Heart left ventricle (tissue), 16 donors: ENCODE data around the gene MYO15B. TPM values are rescaled to one million over a fixed set of nuclear protein-coding genes. Genes with fewer than 3 reads are reported as not detected.

Experiments
- ATAC-seq, 4 donors: fragments of 200-7000 bp; cut with Tn5 transposase; one replicate each; pipeline ENCODE4 v1.9.1; 2020 to 2022; ENCODE audit warnings: moderate library complexity in 4 of 4, mild to moderate bottlenecking in 3 of 4, moderate number of reproducible peaks in 1 of 4
- DNase-seq, 5 donors: peaks; one replicate each; pipeline ENCODE4 v3.0.0-alpha.2; 2020
- H3K27ac ChIP-seq, 12 donors: fragments of 200-600 bp; sonication (generic) in 4 of 12; one replicate each; pipeline versions ENCODE4 v1.5.0 to v1.8.0; 2016 to 2022; ENCODE audit warnings: mild to moderate bottlenecking in 2 of 12
- H3K27me3 ChIP-seq, 9 donors: fragments of 200-600 bp; sonication (generic) in 2 of 9; one replicate each; pipeline versions ENCODE4 v1.5.1 to v1.8.0; 2016 to 2022; ENCODE audit warnings: mild to moderate bottlenecking in 3 of 9
- H3K36me3 ChIP-seq, 9 donors: fragments of 200-600 bp; sonication (generic) in 2 of 9; one replicate each; pipeline versions ENCODE4 v1.5.0 to v1.8.0; 2018 to 2022; ENCODE audit warnings: mild to moderate bottlenecking in 2 of 9
- H3K4me1 ChIP-seq, 12 donors: fragments of 200-600 bp; sonication (generic) in 4 of 12; one replicate each; pipeline versions ENCODE4 v1.5.0 to v1.8.0; 2016 to 2022; ENCODE audit warnings: mild to moderate bottlenecking in 3 of 12
- H3K4me3 ChIP-seq, 12 donors: fragments of 200-600 bp; sonication (generic) in 4 of 12; one replicate each; pipeline versions ENCODE4 v1.5.0 to v1.8.0; 2017 to 2022; ENCODE audit warnings: mild to moderate bottlenecking in 9 of 12, moderate library complexity in 4 of 12
- H3K9me3 ChIP-seq, 12 donors: fragments of 200-600 bp; sonication (generic) in 4 of 12; one replicate each; pipeline versions ENCODE4 v1.5.0 to v1.8.0; 2016 to 2022; ENCODE audit warnings: mild to moderate bottlenecking in 1 of 12
- POLR2A ChIP-seq, 2 donors: fragments of 450-650 bp; IDR thresholded peaks; one replicate each; pipeline ENCODE4 v1.6.1; 2017; ENCODE audit warnings: antibody characterized with exemption in 2 of 2, mild to moderate bottlenecking in 2 of 2, moderate library complexity in 2 of 2
- WGBS, 4 donors: extraction: QIAGEN DNeasy Blood & Tissue Kit in 2 of 4; methylation state at CpG; one replicate each; pipeline versions ENCODE4 v1.1.5 to v1.1.7; 2013 to 2018; 5-methylcytosine and 5-hydroxymethylcytosine counted together
- intact Hi-C, 10 donors: fragments of 100-400 bp; cut with DNase I; formaldehyde crosslinking; loops; one replicate each; pipeline versions ENCODE4 v1.11.1 to v1.14.2; 2022
- polyA plus RNA-seq, 2 donors: library from polyadenylated mRNA; stranded (reverse); fragments of 200-250 nt; gene quantifications; one replicate each; pipeline ENCODE4 v1.2.3, GENCODE V29; 2013
- total RNA-seq, 9 donors: library from RNA; depleted of rRNA in 2 of 9; stranded (reverse); fragments of >200 nt in 2 of 9; fragmentation: NEBNext Ultra II Directional in 3 of 9; extraction: Animal tissue kit (Norgen Biotek cat#: 25700) in 3 of 9; gene quantifications; one replicate each; pipeline versions ENCODE4 v1.1.0 to v1.2.4, GENCODE V29; 2016 to 2023
- TF ChIP-seq, protein P1 (sequence below), 12 donors: fragments of 200-600 bp; sonication (generic) in 4 of 12; IDR thresholded peaks; one replicate each; pipeline versions ENCODE4 v1.5.0 to v1.8.0; 2018 to 2022; ENCODE audit warnings: antibody characterized with exemption in 12 of 12, mild to moderate bottlenecking in 5 of 12
- donor health status: ischemic (EF 13 %, LVEDD 7.1; RV severe dilation, severe dysfunction).
- donor health status: healthy with polysubstance abuse.
- donor health status: DM: no; HTN: yes; CAD: no.
- donor health status: DM: no; HTN: no; CAD: no.
- donor health status: ischemic (EF 25% LVEDD 6.9; RV normal size, moderate dysfunction).
- donor health status: ischemic (EF 25% LVEDD 5.7; RV mildly dilated, moderate dysfunction).
- donor health status: healthy.
- donor health status: DM: yes; HTN: yes; CAD: no.
- donor health status: ischemic (EF 35%, LVEDD 5.7; RV mildly dilated, moderate dysfunction).
- donor health status: nonischemic (EF 11% LVEDD 7.7; RV severe dilation, severe dysfunction).
- donor health status: DM: yes; HTN: yes; CAD: no.
- donor health status: PGD.
- donor health status: ischemic (EF 29% LVEDD 5.4; RV normal size, mild dysfunction).
- donor health status: nonischemic (EF 23%, LVEDD 6.1; RV moderate dilation, normal function).

MYO15B gene
- total and polyA plus RNA-seq, 11 donors, result 14.0 to 76.4 (median 42.9) TPM

DNA sequence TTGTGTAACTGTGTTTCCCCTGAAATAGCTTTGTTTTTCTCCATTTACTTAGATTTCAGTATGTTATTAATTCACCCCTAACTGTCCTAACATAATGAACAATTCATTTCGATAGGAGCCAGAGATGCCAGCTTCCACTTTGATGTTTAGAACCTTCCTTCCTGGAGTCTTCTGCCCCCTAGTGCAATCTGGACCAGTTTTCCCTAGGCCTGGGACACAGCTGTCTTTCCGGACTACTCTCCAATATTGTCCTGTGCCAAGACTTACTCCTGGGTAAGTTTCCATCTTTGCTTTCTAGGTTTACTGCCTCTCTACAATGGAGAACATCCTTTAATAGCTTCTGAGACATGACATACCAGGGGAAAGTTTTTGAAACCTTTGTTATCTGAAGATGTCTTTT, 66.6 kb downstream of the MYO15B start:
- DNase-seq (no peak), ATAC-seq (peak in 2 of 4 donors; percentile 37 to 64)
- no peaks in the 10 kb centered on the region for H3K9me3 ChIP-seq
- no peak for TF ChIP-seq POLR2A (IDR thresholded peaks at IDR 0.05)
- TF ChIP-seq, protein P1, sequence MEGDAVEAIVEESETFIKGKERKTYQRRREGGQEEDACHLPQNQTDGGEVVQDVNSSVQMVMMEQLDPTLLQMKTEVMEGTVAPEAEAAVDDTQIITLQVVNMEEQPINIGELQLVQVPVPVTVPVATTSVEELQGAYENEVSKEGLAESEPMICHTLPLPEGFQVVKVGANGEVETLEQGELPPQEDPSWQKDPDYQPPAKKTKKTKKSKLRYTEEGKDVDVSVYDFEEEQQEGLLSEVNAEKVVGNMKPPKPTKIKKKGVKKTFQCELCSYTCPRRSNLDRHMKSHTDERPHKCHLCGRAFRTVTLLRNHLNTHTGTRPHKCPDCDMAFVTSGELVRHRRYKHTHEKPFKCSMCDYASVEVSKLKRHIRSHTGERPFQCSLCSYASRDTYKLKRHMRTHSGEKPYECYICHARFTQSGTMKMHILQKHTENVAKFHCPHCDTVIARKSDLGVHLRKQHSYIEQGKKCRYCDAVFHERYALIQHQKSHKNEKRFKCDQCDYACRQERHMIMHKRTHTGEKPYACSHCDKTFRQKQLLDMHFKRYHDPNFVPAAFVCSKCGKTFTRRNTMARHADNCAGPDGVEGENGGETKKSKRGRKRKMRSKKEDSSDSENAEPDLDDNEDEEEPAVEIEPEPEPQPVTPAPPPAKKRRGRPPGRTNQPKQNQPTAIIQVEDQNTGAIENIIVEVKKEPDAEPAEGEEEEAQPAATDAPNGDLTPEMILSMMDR (IDR thresholded peaks at IDR 0.05), result peak in 6 of 12 donors; percentile 10 to 35 (median 14)
- H3K4me3 ChIP-seq, result no peak overlapping the region
- intact Hi-C loops, result loop anchor here in 1 of 10 donors (2.0 kb wide), 1 partner anchor 21 kb away; the partner anchor contains the start of gene SMIM5
- WGBS, 4 donors, result 22 to 40% (median 33%) methylated on average over 2 of the region's 2 CpGs
- H3K4me1 ChIP-seq, result peaks cover 0 to 4% (median 0%) of the 10 kb centered on the region in 12 donors
- no peak overlapping the region for H3K27ac ChIP-seq
- H3K27me3 ChIP-seq, result no peaks in the 10 kb centered on the region
- H3K36me3 ChIP-seq, result peaks cover 0 to 81% (median 75%) of the 10 kb centered on the region in 9 donors

DNA sequence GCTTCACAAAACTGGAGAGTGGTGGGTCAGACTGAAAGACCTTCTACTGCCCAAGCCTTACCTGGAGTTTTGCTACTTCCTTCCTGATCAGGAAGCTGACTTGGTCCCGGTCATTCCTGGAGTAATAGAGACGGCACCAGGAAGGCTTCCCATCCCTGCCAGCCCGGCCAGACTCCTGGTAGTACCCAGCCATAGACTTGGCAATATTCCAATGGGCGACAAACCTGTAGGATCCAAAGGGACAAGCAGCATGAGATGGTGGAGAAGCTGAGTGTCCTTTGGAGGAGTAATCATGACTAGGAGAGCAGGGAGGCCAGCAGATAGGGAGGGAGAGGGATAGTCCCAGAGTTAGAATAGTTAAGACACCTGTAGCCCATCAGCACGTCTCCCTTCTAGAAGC, 70.6 kb downstream of the MYO15B start:
- Histone ChIP-seq H3K27ac (no peak overlapping the region), H3K4me3 (no peak overlapping the region), H3K4me1 (no peaks in the 10 kb centered on the region), H3K27me3 (no peaks in the 10 kb centered on the region), H3K36me3 (peaks cover 0 to 87% (median 81%) of the 10 kb centered on the region in 9 donors), H3K9me3 (no peaks in the 10 kb centered on the region)
- DNase-seq, result no peak
- no peak for TF ChIP-seq POLR2A (IDR thresholded peaks at IDR 0.05)
- TF ChIP-seq, protein P1 (IDR thresholded peaks at IDR 0.05), result no peak
- 77 to 85% (median 83%) methylated on average over 5 of the region's 5 CpGs for WGBS, 4 donors
- no peak for ATAC-seq
- intact Hi-C loops, result no loop called here

DNA sequence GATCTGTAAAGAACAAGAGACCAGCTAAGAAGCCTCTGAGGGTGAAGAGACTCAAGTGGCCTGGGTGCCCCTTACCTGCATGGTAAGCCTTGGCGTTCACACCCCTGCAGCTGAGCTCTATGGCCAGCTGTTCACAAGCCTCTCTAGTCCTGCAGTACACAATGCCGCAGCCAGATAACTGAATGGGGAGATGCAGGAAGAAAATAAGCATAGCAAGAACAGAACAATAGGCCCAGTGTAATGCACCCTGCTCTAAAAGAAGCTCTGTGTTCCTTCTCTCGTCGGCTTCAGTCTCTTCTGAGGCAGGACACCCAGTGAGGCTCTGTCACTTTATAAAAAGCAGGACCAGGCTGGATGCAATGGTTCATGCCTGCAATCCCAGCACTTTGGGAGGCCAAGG, 73.9 kb downstream of the MYO15B start:
- Histone ChIP-seq H3K27me3 (no peaks in the 10 kb centered on the region), H3K9me3 (no peaks in the 10 kb centered on the region), H3K27ac (no peak overlapping the region), H3K4me1 (peaks cover 0 to 11% (median 9%) of the 10 kb centered on the region in 12 donors), H3K36me3 (peaks cover 0 to 70% (median 67%) of the 10 kb centered on the region in 9 donors), H3K4me3 (no peak overlapping the region)
- ATAC-seq (no peak), DNase-seq (no peak)
- TF ChIP-seq, protein P1 (IDR thresholded peaks at IDR 0.05), result no peak
- TF ChIP-seq POLR2A (IDR thresholded peaks at IDR 0.05), result no peak
- intact Hi-C loops, result no loop called here
- 84 to 95% (median 93%) methylated on average over 4 of the region's 4 CpGs for WGBS, 4 donors

DNA sequence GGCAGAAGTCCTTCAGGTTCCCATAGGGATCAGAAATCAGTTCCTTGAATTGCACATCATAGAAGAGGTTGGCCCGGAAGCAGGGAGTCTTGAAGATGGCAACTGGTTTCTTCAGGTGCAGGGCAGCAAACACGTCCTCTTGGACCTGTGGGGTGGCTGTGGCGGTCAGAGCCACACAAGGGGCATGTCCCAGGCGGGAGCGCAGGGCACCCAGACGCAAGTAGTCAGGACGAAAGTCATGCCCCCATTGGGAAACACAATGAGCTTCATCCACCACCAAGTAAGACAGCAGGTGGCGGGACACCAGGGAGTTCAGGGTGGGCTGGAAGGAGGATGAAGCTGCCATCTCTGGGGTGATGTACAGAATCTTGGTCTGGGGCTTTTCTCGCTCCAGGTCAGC, 74.9 kb downstream of the MYO15B start:
- ATAC-seq (no peak), DNase-seq (no peak)
- Histone ChIP-seq H3K36me3 (peaks cover 0 to 62% (median 59%) of the 10 kb centered on the region in 9 donors), H3K4me1 (peaks cover 0 to 13% (median 9%) of the 10 kb centered on the region in 12 donors), H3K9me3 (no peaks in the 10 kb centered on the region), H3K4me3 (no peak overlapping the region), H3K27me3 (no peaks in the 10 kb centered on the region), H3K27ac (no peak overlapping the region)
- intact Hi-C loops, result no loop called here
- TF ChIP-seq, protein P1 (IDR thresholded peaks at IDR 0.05), result no peak
- TF ChIP-seq POLR2A (IDR thresholded peaks at IDR 0.05), result no peak
- WGBS, 4 donors, result 92 to 96% (median 95%) methylated on average over 9 of the region's 9 CpGs
